Stimulated activated CD4-positive, alpha-beta T cell treated with anti-CD3 and anti-CD28 coated beads, Interleukin-2, amount 100 ng/mL, for 24 hours (primary cell): ENCODE results near the gene PDGFC.

Source experiments
- DNase-seq, 2 donors: peaks; one replicate each; pipeline ENCODE4 v3.0.0-alpha.2; 2020

Gene PDGFC

DNA sequence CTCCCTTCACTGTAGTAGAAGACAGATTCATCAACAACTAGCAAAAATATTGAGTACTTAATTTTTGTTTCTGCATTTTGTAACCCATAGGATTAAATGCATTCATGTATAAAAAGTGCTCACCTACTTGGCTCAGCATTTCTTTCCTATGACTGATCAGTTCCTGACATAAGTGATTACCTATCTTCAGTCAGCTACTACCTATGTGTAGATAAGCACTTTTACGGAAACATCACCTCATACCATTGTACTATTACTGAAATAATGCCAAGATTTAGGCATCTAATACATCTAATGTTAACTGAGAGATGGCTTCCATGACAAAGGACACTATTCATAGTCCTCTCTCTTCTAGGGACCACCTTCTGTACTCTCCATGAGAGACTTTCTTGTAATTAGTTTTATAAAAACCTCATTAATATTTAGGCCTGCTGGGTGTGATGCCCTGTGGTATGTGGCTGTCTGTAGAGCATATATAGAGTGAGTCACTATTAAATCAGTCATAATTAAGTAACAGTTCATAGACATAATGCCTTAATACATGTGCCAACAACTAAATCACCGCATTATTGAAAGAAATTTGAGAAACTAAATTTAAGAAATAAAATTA lies 147.0 kb downstream of the PDGFC start:
- DNase-seq = no peak

DNA sequence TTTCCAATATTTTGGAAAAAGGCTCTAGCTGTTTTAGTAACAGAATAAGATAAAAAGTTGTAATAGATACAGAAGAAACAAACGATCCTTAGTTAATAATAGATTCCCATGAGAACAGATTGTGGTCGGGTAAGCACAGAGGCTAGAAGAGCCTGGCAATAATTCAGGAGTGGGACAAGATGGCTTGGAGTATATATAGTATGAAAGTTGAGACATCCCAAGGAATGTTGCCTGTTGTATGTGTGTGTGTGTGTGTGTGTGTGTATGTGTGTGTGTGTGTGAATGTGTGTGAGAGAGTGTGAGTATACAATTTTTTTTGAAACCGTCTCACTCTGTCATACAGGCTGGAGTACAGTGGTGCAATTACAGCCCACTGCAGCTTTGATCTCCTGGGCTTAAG lies 150.7 kb downstream of the PDGFC start:
- no peak for DNase-seq

DNA sequence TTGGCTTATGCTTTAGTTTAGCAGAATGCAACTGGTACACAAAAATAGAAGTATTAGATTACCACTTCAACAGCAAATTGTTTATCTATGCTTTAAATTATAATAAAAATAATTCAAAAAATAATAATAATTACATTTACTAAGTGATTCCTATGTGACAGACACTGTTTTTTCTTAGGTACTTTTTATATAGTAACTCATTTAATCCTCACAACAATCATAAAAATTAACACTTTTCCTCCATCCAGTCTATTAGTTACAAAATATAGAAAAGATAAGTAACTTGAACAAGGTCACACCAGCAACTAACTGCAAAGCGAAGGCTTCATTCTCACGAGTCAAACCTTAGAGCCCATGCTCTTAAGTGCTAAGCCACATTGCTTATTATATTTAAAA lies 155.2 kb downstream of the PDGFC start:
- DNase-seq = no peak

DNA sequence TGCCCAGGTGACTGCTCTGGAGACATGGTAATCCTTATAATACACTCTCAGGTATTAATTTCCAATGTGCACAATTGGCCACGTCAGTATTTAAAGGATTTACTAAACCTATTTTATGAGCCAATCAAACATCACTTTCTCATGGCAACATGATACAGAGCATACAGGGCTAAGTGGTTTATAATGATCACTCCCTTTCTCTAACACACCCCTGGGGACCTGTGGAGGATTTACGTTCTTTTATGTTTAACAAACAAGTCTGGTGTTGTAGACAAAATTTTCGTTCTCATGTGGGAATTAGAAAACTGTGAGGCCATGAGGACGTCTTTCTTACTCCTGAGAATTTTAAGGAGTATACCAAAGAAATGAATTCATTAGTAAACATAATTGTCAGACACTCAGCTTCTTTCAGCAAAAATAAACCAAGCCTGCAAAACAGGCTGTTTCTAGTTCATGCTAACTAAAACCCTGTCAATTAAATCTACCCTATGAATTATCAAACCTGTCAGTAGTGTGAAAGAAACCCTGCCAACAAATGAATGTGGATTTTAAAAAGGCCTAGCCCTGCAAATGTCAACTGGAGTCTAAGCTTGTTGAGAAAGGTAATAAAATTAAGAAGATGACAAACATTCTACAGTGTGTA lies 155.8 kb downstream of the PDGFC start:
- DNase-seq = no peak

DNA sequence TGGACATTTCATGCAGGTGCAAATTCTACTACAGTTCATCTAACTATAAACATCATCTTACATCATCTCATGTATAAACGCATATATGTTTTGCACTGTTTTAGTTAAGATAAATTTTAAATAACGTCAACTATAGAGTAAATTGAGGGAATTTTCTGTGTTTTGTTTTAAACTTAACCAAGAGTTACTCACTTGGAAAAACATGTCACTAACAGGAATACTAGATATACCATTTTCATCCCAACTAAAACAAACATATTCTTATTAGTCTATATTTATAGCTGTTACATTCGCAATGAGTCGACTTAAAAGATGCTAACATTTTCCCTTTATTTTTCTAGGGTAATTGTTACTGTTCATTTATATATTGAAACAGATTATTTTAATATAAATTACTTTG lies 159.6 kb downstream of the PDGFC start:
- DNase-seq = no peak

DNA sequence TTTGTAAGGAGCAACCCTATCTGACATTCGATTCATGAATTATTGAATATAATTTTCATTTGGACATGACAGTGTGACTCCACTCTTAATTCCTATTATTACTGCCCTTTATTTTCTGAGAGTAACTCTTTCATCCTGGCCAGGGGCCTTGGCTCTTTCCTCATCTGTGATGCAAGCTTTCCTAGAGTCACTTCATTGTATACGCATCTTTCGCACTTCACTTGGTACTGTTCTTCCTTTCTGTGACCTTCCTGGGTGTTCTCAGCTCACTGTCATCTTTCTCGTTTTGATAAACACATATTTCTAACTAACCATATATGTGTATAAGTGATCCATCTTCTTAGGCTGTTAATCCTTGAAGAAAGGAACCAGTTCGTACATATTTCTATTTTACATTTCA lies 160.3 kb downstream of the PDGFC start:
- DNase-seq = no peak

DNA sequence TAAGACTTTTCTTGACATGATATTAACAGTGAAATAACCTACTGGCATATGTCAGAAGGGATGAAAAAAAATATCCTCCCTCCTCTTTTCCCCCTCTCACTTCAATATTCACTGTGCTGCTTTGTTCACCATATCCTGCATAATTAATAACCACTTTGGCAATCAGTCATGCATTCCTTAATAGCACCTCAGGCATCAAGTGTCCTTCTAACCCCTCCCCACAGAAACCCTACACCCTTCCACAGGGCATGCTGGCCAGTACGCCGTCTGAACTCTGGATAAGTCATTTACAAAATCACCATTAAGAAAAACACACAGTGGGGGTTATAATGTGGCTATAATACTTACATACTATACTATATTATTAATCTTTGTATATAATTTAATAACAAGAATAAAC lies 165.9 kb downstream of the PDGFC start:
- no peak for DNase-seq

DNA sequence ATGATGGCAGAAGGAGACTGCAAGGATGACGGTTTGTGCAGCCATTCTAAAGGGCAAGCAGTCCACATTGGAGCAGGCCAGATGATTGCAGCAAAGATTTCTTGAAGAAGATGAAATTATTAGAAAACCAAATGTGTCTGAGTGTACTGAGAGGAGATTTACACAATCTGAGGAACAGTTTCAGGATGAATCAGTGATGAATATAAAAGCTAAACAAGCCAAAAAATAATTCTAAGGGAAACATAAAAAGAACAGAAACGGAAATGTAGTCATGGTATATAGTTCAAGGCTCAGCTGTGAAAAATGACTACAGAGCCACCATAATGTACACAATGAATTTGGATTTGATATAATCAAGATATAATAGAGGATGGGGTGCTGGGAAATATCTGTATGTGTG lies 168.5 kb downstream of the PDGFC start:
- DNase-seq = no peak

DNA sequence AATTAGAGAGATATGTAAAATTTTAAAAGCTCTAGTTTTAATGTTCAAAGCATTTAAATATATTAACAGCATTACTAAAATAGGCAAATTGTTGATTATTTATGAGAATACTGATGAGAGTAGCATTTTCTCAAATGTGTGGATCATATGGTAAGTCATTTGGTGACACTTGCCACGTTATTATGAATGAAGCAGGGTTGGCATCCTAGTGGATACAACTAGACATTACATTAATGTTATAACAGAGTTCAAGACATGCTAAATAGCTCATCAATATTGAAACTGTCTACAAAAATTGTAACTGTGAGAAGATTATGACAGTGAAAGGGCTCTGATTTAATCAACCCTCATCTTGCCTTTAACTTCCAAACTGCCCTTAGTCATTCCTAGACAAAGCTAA lies 171.1 kb downstream of the PDGFC start:
- no peak for DNase-seq

DNA sequence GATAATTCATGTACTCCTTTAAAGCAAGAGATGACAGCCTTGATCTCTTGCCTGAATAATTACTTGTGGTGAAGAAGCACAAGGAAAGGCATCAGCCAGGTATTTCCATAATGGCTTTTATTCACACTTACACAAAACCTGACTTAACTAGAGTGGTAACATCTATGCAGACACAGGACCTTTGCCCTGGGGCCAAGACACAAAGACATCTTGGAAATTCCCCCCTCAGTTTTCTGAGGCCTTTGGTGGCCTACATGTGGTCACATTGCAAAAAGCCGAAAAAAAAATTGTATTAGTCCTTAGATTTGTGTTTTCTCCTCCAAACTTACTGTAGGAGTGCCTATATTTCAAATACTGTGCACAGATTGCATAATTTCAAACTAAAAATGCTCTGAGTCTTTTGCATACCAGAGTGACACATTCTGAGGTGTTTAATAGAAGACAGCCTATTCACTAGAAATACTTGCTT lies 172.4 kb downstream of the PDGFC start:
- no peak for DNase-seq

DNA sequence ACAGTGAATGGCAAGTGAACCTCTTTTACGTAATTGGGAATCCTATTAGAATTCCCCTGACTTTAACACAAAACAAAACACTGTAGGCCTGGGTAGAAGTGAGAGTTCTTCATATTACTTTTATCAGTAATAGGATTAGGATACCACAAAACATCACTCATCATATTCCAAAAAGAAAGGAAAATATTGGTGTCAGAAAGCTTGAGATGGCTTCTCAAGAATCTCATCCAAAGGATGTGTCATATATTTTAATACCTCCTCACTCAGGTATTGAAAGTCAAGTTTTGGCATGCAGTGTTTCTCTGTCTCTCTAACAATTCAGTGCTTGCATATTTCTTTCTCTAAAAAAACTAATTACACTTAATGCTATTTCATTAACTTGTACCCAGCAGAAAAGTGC lies 173.2 kb downstream of the PDGFC start:
- DNase-seq = no peak

DNA sequence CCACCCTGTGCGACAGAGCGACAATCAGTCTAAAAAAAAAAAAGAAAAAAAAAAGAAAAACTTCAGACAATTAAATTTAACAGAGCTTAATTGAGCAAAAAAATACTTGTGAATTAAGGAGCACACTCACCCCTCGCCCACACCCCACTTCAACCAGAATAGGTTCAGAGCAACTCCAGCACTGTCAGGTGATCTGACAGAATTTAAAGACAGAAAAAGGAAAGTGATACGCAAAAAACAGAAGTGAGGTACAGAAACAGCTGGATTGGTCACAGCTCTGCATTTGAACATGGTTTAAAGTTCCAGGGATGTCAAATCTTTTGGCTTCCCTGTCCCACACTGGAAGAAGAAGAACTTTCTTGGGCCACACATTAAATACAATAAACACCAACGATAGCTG lies 174.4 kb downstream of the PDGFC start:
- DNase-seq = no peak

DNA sequence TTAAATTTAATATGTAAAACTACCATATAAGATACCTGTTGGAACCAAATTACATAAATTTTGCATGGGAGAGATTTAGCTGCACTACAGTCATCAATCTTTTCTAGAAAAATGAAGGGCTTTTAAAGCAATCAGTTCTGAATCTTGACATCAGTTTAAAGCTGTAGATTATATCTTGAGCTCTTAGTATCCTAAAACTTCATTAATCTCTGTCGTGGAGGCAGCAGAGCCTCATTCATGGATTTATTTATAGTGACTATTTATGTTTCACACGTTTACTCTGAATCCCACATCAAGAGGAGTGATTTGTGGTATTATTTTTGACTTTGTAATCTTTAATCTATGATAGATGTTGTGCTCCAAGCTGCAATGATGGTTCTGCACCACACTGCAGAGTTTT lies 175.9 kb downstream of the PDGFC start:
- no peak for DNase-seq

DNA sequence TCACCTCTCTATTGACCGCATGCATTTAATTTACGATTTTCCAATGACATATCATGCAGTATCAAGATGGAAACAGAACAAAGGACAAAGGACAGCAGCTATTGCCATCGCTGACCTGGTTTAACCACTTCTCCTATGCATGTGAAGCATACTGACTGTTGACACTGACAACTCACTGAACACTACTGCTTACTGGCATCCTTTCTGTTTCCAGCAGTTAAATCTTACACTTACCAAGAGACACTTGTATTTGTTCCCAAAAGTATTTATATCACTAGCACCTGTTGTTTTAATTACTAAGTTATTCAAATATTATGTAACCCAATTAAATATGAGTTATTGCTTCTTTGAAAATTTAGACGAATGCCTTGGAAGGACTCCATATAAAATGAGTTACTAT lies 176.7 kb downstream of the PDGFC start:
- no peak for DNase-seq

DNA sequence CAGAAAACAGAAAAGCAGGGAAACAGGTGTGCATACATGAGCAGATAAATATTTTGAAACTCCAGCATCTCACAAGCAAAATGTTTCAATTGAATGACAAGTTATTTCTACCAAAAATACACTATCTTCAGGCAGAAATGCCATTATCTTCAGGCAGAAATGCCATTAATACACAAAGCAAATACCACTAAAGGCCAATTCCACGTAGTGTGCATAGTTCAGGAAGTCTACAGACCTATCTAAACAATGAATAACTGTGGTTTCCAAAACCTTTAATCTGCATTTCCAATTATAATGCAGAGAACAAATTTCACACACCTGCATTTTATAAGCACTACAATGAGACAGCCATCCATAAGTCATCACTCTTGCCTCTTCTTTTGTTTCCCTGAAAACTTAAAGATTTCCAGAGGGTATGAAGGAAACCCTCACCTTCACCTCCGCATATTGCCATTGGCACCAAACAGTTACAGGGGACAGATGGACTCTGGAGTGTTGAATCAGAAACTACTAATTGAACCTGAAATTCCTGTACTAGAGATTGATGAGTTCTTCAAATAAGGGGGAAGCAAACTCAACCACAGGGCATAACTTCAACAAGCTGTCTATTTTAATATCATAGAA lies 179.0 kb downstream of the PDGFC start:
- no peak for DNase-seq

DNA sequence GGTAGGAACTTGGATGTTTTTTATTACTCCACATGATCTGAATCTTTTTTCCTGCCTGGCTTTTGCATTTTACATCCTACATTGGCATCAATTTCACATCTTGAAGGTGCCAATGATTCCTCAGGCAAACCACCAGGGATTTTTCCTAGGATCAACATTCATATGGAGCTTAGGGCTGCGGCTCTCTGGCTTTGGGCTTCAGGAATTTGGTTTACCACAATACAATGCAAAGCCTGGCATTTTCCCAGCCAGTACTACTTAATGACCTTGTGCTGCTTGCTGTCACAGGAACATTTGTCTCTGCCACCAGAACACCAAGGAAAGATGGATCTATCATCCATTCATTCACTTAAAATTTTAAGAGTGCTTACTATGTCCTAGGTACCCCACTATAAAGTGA lies 180.7 kb downstream of the PDGFC start:
- DNase-seq = no peak

DNA sequence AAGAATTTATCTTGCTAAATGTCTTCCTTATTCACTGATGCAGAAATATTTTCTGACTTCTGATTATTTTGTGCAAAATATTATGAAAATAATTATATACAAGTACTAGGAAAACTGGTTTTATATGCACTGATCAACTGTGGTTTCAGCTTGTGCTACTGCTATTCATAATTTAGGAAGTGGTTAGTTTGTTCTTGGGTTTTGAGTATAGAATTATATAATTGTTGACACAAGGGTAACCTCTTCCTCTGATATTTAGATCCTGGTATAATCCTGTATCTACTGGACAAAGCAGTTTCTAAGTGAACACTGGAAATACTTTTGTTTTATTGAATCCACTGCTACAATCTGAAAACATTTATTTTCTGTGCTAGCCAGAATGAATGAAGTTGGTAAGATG lies 182.8 kb downstream of the PDGFC start:
- DNase-seq = no peak

DNA sequence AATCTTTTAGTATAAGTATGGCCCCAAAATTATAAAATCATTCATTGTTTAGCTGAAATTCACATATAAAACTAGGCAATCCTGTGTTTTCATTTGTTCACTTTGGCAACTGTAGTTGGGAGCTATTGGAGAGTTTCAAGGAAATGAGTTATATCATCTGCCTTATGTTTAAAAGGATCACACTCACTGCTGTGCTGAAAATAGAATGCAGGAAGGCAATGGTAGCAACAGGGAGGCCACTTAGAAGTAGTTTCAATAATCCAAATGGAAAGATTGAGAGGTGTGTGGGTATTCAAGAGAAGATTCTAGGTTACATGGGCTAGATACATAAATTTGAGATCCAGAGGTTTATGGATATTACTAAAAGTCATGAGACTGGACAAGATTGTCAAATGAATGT lies 184.9 kb downstream of the PDGFC start:
- DNase-seq = no peak

DNA sequence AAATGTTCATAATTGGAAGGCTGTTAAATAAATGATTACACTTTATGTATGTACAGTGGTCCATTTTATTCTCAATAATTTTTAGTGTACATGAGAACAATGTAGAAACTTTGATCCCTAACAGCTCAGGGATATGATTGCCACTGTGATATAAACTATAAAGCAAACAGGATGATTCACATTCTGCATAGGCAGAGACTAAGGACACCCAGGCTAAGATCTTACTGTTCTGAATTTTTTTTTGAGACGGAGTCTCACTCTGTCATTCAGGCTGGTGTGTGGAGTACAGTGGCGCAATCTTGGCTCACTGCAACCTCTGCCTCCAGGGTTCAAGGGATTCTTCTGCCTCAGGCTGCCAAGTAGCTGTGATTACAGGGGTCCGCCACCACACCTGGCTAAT lies 186.6 kb downstream of the PDGFC start:
- no peak for DNase-seq

DNA sequence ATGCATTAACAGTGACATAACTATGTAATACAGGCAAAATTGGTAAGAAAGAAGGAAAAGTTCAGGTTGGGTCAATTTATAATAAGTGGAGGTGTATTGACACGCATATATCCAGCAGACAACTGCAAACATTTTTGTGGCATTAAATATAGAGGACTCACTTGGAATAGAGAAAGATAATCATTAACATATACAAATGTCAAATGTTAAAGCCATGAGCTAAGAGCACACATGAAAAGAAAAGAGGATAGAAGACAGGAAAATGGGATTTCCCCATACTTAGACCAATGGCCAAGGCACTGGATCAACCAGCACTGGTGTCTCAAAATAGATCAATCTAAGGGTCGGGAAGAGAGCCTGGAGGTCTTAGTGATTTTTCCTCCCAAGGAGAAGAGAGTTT lies 187.6 kb downstream of the PDGFC start:
- no peak for DNase-seq

DNA sequence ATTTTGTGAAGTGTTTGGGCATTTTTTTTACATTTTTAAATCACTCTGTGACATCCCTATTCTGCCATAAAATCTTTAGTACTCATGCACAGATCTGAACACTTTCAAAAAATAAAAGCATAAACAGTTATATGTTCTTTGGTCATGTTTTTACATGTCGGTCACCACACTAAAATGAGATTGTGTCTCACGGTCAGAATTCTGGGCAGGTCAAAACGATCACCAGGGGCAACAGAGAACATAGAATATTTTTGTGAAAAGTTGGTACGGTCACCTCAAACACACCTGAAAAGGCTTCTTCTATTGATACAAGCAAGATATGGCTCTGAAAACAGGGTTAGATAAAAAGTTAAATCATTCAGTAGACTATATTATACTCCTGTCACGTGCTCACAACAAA lies 189.1 kb downstream of the PDGFC start:
- DNase-seq = no peak

DNA sequence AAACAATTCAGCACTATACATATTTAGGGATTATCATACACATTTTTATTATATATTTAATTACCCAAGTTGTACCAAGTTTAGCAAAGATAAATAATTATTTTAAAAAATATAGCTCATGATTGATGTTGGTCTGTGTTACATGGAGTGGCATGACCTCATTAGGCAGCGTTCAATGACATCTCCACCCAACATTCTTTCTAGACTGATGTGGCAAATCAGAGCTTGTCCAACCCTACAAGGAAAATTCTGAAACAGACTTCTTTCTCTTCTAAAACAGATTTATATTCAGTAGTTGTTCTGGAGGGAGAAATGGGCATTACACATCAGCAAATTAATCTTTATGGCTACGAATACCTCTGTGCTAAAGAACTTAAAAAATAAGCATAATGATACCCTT lies 189.7 kb downstream of the PDGFC start:
- DNase-seq = no peak

DNA sequence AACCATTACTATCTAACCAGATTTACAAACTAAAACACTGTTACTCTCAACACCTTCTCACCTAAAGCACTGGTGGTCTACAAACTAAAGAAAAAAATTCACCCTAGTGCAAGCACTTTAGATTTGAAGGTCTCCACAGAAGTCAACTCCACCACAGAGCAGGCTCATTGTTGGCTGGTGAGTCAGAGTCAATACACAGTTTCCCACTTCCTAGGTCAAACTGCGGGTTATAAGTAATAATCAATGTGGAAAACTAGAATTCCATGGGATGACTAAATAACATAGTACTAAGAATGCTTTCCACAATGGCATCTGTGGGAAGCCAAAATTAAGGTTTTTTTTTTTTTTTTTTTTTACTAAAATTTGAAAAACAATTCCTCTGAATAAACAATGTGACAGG lies 191.8 kb downstream of the PDGFC start:
- DNase-seq = no peak

DNA sequence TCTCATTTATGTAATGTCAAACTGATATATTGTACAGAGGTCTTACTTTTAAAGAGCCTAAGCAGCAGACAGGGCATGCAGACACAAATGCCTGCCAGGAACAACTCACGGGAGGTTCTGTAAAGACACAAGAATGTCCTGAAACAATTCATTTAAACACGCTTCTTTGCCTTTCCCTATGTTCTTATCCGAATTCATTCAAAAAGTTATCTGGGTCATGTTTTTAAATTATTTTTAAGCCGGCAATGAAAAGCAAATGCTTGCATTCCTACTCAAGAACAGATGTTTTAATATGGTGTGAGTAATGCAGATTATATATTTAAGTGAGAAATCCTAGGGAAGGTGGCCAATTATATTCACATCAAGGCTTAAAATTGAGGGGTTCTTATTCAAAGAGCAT lies 192.6 kb downstream of the PDGFC start:
- no peak for DNase-seq

DNA sequence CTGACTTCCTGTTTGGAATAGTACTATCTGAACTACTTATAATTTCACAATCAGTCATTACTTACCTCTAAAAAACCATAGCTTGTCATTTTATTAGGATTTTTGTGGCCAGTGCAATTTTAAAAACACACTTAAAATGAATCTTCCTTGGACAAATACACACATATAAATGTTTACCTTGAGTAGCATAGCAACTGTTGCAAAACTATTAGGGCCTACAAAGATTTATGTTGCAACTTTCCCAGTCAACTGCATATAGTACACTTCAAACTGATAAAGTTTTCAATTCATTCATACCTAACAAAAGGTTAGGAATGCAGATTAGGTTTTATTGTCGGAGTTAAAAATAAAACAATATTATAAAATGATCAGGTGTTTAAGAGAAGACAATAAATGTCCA lies 193.0 kb downstream of the PDGFC start:
- DNase-seq = no peak
